CD4-positive, CD25-positive, alpha-beta regulatory T cell (primary cell): Measurements from ENCODE around the gene RFFL. TPM values are rescaled to one million over a fixed set of nuclear protein-coding genes. Genes with fewer than 3 reads are reported as not detected.
A peak's percentile ranks its signal among the peaks of the same experiment; 100 is the strongest.

Experiments
- ATAC-seq, 2 donors: fragments of 150-1000 bp; cut with Tn5 transposase; one replicate each; pipeline ENCODE4 v1.10.0; 2021; ENCODE audit warnings: low read depth in 2 of 2, moderate number of reproducible peaks in 2 of 2, moderate library complexity in 1 of 2
- DNase-seq, 3 donors: peaks; one replicate each; pipeline versions ENCODE4 v3.0.0 to v3.0.0-alpha.2; 2012 to 2022; ENCODE audit warnings: mixed read lengths in 1 of 3
- H3K27ac ChIP-seq: one replicate; pipeline ENCODE4 v1.7.0; 2013; ENCODE audit warnings: mild to moderate bottlenecking, low read length; ENCODE audit not compliant: insufficient read depth, poor library complexity, severe bottlenecking
- H3K27me3 ChIP-seq: one replicate; pipeline ENCODE4 v1.7.0; 2013; ENCODE audit warnings: low read length; ENCODE audit not compliant: control insufficient read depth, insufficient read depth
- H3K36me3 ChIP-seq: one replicate; pipeline ENCODE4 v1.7.0; 2013; ENCODE audit warnings: mild to moderate bottlenecking, low read length, moderate library complexity; ENCODE audit not compliant: control insufficient read depth, insufficient read depth
- H3K4me1 ChIP-seq: 2 replicates; pipeline ENCODE4 v1.7.0; 2013; ENCODE audit warnings: mild to moderate bottlenecking, low read length; ENCODE audit not compliant: insufficient read depth, control insufficient read depth, poor library complexity, severe bottlenecking
- H3K4me3 ChIP-seq: one replicate; pipeline ENCODE4 v1.7.0; 2013; ENCODE audit warnings: low read depth, mild to moderate bottlenecking, low read length, moderate library complexity
- H3K9me3 ChIP-seq, 2 experiments: 1 replicate in 1 of 2; 2 replicates in 1 of 2; pipeline ENCODE4 v1.7.0; 2013; ENCODE audit warnings: low read length in 2 of 2, mild to moderate bottlenecking in 1 of 2, moderate library complexity in 1 of 2; ENCODE audit not compliant: control insufficient read depth in 2 of 2
- H3K27ac Mint-ChIP-seq, 3 donors: one replicate each; pipeline ENCODE4 v1.8.0; 2020 to 2022; ENCODE audit warnings: mild to moderate bottlenecking in 3 of 3, mixed read lengths in 3 of 3, moderate library complexity in 2 of 3
- H3K27me3 Mint-ChIP-seq: one replicate; pipeline ENCODE4 v1.8.0; 2022; ENCODE audit warnings: mild to moderate bottlenecking, mixed read lengths
- H3K36me3 Mint-ChIP-seq: one replicate; pipeline ENCODE4 v1.8.0; 2020; ENCODE audit warnings: mixed read lengths
- H3K4me1 Mint-ChIP-seq, 4 donors: one replicate each; pipeline ENCODE4 v1.8.0; 2020 to 2022; ENCODE audit warnings: mixed read lengths in 4 of 4, mild to moderate bottlenecking in 1 of 4
- H3K4me3 Mint-ChIP-seq, 4 donors: one replicate each; pipeline ENCODE4 v1.8.0; 2020 to 2022; ENCODE audit warnings: mild to moderate bottlenecking in 4 of 4, mixed read lengths in 4 of 4, moderate library complexity in 3 of 4
- H3K9me3 Mint-ChIP-seq, 7 donors: one replicate each; pipeline ENCODE4 v1.8.0; 2020 to 2022; ENCODE audit warnings: mixed read lengths in 7 of 7, mild to moderate bottlenecking in 3 of 7, moderate library complexity in 2 of 7
- polyA plus RNA-seq, 4 donors: library from polyadenylated mRNA; unstranded; fragments of 300-500 nt; fragmentation: Illumina TruSeq; gene quantifications; one replicate each; pipeline ENCODE4 v1.2.3, GENCODE V29; 2021
- total RNA-seq: library from RNA; stranded (reverse); gene quantifications from one replicate; pipeline ENCODE4 v1.2.3, GENCODE V29; 2022

RFFL gene
- total and polyA plus RNA-seq, 5 donors from 2014 or later: 69.8 to 128 (median 82.9) TPM

DNA sequence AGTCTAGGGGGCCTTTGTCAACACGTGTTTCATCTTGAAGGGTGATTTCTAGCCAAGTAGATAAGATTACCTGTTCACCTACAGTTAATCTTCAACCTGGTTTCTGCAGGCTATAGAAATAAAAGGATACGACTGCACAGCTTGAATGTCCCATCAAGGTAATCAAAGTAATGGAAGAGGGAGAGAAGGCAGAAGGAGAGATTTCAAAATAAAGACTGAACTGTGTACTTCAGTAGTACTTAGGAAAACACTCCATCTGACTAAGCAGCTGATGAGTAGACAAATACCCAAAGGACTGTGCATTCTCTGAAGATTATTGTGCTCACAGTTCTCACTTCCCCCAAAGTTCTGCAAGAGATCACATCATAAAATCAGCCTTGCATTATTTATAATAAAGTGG is 5.8 kb upstream of the RFFL start:
- H3K9me3 Mint-ChIP-seq: peaks cover 0 to 1% (median 0%) of the 10 kb centered on the region in 7 donors

DNA sequence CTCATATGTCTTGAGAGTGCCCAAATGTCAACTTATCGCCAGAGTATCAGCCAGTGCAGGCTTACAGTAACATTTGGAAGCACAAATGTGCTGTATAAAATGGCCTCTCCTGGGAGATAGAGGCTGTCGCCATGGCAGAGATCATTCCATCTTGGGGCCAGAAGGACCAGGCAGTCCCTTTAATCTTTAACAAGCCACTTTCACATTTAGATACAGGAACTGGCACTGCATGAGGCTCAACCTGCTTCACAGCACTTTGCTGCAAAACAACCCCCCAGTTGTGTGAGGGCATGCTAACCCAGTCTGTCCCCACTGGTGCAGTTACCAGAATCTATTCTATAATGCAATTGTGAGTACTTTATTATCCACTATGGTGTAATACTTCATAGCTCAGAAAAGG is 4.7 kb upstream of the RFFL start:
- no peaks in the 10 kb centered on the region for H3K27me3 ChIP-seq
- peak overlapping the region; percentile 20 for H3K4me3 ChIP-seq
- no peak for DNase-seq
- Mint-ChIP-seq H3K4me3 (peak overlapping the region in 3 of 4 donors; percentile 1 to 57 (median 56)), H3K27ac (peak overlapping the region in 1 of 3 donors; percentile 42), H3K4me1 (peaks cover 27 to 84% (median 65%) of the 10 kb centered on the region in 4 donors), H3K27me3 (no peaks in the 10 kb centered on the region), H3K9me3 (peaks cover 0 to 1% (median 0%) of the 10 kb centered on the region in 7 donors), H3K36me3 (peaks cover 26% of the 10 kb centered on the region)
- no peak overlapping the region for H3K27ac ChIP-seq
- peaks cover 59% of the 10 kb centered on the region for H3K4me1 ChIP-seq
- H3K9me3 ChIP-seq: no peaks in the 10 kb centered on the region
- no peak for ATAC-seq
- H3K36me3 ChIP-seq: peaks cover 11% of the 10 kb centered on the region

More for the DNA sequence above, 5.8 kb upstream of the RFFL start:
- Histone ChIP-seq H3K27me3 (no peaks in the 10 kb centered on the region), H3K27ac (peak overlapping the region; percentile 5), H3K9me3 (no peaks in the 10 kb centered on the region), H3K4me1 (peaks cover 58% of the 10 kb centered on the region), H3K36me3 (peaks cover 11% of the 10 kb centered on the region), H3K4me3 (no peak overlapping the region)
- ATAC-seq (no peak), DNase-seq (no peak)
- peak overlapping the region in 2 of 3 donors; percentile 7 to 59 for H3K27ac Mint-ChIP-seq
- H3K4me3 Mint-ChIP-seq: no peak overlapping the region
- peaks cover 26% of the 10 kb centered on the region for H3K36me3 Mint-ChIP-seq
- H3K4me1 Mint-ChIP-seq: peaks cover 33 to 84% (median 65%) of the 10 kb centered on the region in 4 donors
- H3K27me3 Mint-ChIP-seq: no peaks in the 10 kb centered on the region

DNA sequence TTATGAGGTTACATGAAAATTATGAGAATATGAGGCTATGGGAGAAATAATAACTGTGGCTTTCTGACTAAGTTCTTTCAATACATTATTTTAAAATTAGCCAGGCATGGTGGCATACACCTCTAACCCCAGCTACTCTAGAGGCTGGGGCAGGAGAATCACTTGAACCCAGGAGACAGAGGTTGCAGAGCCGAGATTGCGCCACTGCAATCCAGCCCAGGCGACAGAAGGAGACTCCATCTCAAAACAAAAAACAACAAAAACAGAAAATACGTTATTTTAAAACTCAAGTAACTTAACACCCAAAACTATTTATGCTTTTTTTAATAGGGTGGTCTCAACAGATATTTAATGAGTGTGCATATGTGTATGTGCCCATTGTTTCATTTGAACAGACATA is 2.4 kb upstream of the RFFL start:
- peaks cover 28 to 84% (median 62%) of the 10 kb centered on the region in 4 donors for H3K4me1 Mint-ChIP-seq
- H3K36me3 Mint-ChIP-seq: peaks cover 27% of the 10 kb centered on the region
- H3K27me3 Mint-ChIP-seq: no peaks in the 10 kb centered on the region
- H3K27ac Mint-ChIP-seq: peak overlapping the region; percentile 3 to 42 (median 17)
- no peak overlapping the region for H3K4me3 Mint-ChIP-seq
- Histone ChIP-seq H3K27ac (no peak overlapping the region), H3K4me1 (peaks cover 43% of the 10 kb centered on the region), H3K9me3 (no peaks in the 10 kb centered on the region), H3K4me3 (no peak overlapping the region), H3K27me3 (no peaks in the 10 kb centered on the region), H3K36me3 (peaks cover 22% of the 10 kb centered on the region)
- no peak for DNase-seq
- peaks cover 0 to 1% (median 0%) of the 10 kb centered on the region in 7 donors for H3K9me3 Mint-ChIP-seq
- ATAC-seq: no peak

DNA sequence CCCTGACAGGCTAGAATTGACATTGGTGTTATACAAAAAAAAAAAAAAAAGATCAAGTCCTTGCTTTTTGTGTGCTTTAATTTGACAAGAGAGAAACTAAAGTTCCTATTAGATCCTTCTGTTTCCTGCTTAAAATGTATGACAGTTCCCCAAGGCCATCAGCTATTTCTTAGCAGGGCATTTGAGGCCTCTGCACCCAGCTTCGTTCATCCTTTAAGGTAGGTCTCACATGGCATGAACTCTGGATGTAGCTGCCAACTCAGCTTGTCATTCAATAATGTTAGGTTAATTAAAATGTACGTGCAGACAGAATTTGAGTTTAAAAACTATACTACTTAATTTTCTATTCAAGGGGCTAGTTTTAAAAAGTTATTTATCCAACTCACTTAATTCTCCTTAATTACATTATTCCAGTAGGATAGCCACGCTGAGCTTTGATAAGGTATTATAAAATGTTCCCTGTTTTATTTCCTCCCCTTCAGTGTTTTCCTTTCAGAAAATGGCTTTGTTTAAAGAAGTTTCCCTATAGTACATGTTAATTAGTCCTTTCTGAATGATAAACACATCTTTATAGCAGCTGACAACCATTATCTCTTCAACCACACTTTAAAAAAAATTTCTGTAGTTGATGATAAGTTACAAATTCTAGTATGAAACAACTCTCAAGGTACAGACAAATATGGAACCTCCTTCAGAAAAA is 1.2 kb upstream of the RFFL start:
- Mint-ChIP-seq H3K27ac (peak overlapping the region; percentile 26 to 96 (median 90)), H3K36me3 (peaks cover 36% of the 10 kb centered on the region), H3K4me1 (peaks cover 30 to 88% (median 67%) of the 10 kb centered on the region in 4 donors), H3K27me3 (no peaks in the 10 kb centered on the region), H3K9me3 (no peaks in the 10 kb centered on the region), H3K4me3 (peak overlapping the region in 2 of 4 donors; percentile 18 to 29)
- Histone ChIP-seq H3K9me3 (no peaks in the 10 kb centered on the region), H3K27me3 (no peaks in the 10 kb centered on the region), H3K27ac (peak overlapping the region; percentile 83), H3K4me1 (peaks cover 50% of the 10 kb centered on the region), H3K36me3 (peaks cover 30% of the 10 kb centered on the region), H3K4me3 (no peak overlapping the region)
- DNase-seq (no peak), ATAC-seq (no peak)

DNA sequence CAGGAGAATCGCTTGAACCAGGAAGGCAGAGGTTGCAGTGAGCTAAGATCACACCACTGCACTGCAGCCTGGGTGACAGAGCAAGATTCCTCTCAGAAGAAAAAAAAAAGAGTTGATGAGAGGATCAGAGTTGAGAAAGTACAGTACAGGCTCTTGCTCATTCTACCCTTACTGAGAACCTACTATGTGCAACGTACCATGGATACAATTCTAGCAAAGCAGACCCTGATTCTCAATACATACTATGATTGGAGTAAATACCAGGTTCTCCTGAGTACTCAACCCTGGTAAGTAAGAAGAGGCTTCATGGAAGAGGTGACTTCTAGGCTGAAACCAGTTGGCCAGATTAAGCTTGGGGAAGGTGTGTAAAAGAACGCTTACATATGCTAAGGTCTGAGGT is 1.2 kb downstream of the RFFL start:
- Mint-ChIP-seq H3K36me3 (peaks cover 34% of the 10 kb centered on the region), H3K27ac (peak overlapping the region; percentile 18 to 96 (median 95)), H3K9me3 (no peaks in the 10 kb centered on the region), H3K4me3 (peak overlapping the region; percentile 56 to 76 (median 69)), H3K4me1 (peaks cover 32 to 86% (median 65%) of the 10 kb centered on the region in 4 donors), H3K27me3 (no peaks in the 10 kb centered on the region)
- no peaks in the 10 kb centered on the region for H3K27me3 ChIP-seq
- H3K9me3 ChIP-seq: no peaks in the 10 kb centered on the region
- peak overlapping the region; percentile 57 for H3K4me3 ChIP-seq
- DNase-seq: no peak
- ATAC-seq: no peak
- peaks cover 22% of the 10 kb centered on the region for H3K36me3 ChIP-seq
- H3K27ac ChIP-seq: no peak overlapping the region
- H3K4me1 ChIP-seq: peaks cover 35% of the 10 kb centered on the region

DNA sequence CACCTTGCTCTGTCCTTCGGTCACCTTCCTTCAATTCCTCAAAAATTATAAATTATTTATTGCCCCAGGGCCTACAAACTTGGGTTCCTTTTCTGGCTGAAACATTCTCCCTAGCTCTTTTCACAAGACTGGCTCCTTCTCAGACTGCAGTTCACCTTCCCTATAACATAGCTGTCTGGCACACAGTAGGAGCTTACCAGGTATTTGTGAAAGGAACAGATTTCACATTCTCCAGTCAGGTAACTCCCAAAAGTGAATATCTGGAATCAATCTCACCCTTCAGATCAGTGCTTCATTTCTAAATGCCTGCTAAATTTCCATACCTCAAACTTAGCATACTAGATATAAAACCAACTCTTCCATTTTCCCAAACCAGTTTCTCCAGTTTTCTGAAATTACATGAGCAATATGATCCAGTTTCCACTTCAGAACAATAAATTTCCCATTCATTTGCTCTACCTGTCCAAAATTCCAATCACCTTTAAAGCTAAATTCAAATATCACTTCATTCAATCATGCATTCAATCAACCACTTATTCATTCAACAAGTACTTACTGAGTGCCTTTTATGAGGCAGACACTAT is 6.1 kb downstream of the RFFL start:
- peak overlapping the region in 3 of 4 donors; percentile 1 to 85 (median 31) for H3K4me3 Mint-ChIP-seq
- Histone ChIP-seq H3K4me1 (peaks cover 35% of the 10 kb centered on the region), H3K27me3 (no peaks in the 10 kb centered on the region), H3K4me3 (no peak overlapping the region), H3K27ac (no peak overlapping the region), H3K36me3 (peaks cover 28% of the 10 kb centered on the region), H3K9me3 (no peaks in the 10 kb centered on the region)
- H3K27ac Mint-ChIP-seq: peak overlapping the region; percentile 44 to 90 (median 58)
- no peak for DNase-seq
- H3K9me3 Mint-ChIP-seq: peaks cover 0 to 4% (median 0%) of the 10 kb centered on the region in 7 donors
- peaks cover 50% of the 10 kb centered on the region for H3K36me3 Mint-ChIP-seq
- peaks cover 25 to 89% (median 68%) of the 10 kb centered on the region in 4 donors for H3K4me1 Mint-ChIP-seq
- no peak for ATAC-seq
- H3K27me3 Mint-ChIP-seq: no peaks in the 10 kb centered on the region

DNA sequence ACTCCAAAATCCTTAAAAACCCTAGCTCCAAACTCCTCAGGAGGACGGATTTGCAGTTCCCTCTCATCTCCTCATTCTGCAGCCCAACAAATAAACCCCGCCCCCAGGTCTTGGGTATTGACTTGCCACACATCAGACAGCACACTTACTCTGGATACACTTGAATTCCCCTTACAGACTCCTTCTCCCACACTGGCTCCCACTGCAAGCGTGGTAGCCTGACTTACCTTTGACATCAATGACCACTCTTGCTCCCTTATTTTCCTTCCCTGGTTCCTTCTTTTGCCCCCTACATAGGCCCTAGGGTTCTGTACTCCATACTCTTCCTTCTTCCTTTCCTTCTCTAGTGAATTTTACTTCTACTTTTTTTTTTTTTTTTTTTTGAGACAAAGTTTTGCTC is 7.5 kb downstream of the RFFL start:
- H3K9me3 Mint-ChIP-seq: peaks cover 0 to 4% (median 0%) of the 10 kb centered on the region in 7 donors
- no peak overlapping the region for H3K27ac ChIP-seq
- no peaks in the 10 kb centered on the region for H3K27me3 ChIP-seq
- H3K4me1 Mint-ChIP-seq: peaks cover 35 to 90% (median 78%) of the 10 kb centered on the region in 4 donors
- peaks cover 19% of the 10 kb centered on the region for H3K36me3 ChIP-seq
- no peaks in the 10 kb centered on the region for H3K27me3 Mint-ChIP-seq
- peaks cover 48% of the 10 kb centered on the region for H3K4me1 ChIP-seq
- DNase-seq (no peak), ATAC-seq (no peak)
- peaks cover 48% of the 10 kb centered on the region for H3K36me3 Mint-ChIP-seq
- H3K9me3 ChIP-seq: no peaks in the 10 kb centered on the region
- H3K4me3 Mint-ChIP-seq: peak overlapping the region in 3 of 4 donors; percentile 18 to 72 (median 61)
- no peak overlapping the region for H3K4me3 ChIP-seq
- H3K27ac Mint-ChIP-seq: peak overlapping the region; percentile 87 to 90 (median 89)
